GM19099 (cell line): Measurements from ENCODE around the gene BMPR1A.

Source experiments
- POLR2A ChIP-seq: IDR thresholded peaks from 3 replicates; pipeline ENCODE4 v1.6.1; 2011; ENCODE audit warnings: low read depth; ENCODE audit not compliant: insufficient read length; ENCODE audit errors: extremely low read depth

Gene BMPR1A

GRCh38 chr10:86938260-86938659 is 181.8 kb downstream of the BMPR1A start:
- TF ChIP-seq POLR2A, result no peak

GRCh38 chr10:86940677-86941076 is 184.3 kb downstream of the BMPR1A start:
- TF ChIP-seq POLR2A, result no peak

- TF ChIP-seq POLR2A, result no peak
Measured at GRCh38 chr10:86941426-86941825, 185.0 kb downstream of the BMPR1A start.

GRCh38 chr10:86941991-86942421 is 185.6 kb downstream of the BMPR1A start:
- no peak for TF ChIP-seq POLR2A

GRCh38 chr10:86942441-86943315 is 186.3 kb downstream of the BMPR1A start:
- TF ChIP-seq POLR2A, result no peak

- no peak for TF ChIP-seq POLR2A
Measured at GRCh38 chr10:86943316-86944030, 187.1 kb downstream of the BMPR1A start.

GRCh38 chr10:86944031-86944419 is 187.6 kb downstream of the BMPR1A start:
- no peak for TF ChIP-seq POLR2A

GRCh38 chr10:86944471-86944870 is 188.1 kb downstream of the BMPR1A start:
- TF ChIP-seq POLR2A, result no peak

- TF ChIP-seq POLR2A, result no peak
Measured at GRCh38 chr10:86944907-86945306, 188.5 kb downstream of the BMPR1A start.

- no peak for TF ChIP-seq POLR2A
Measured at GRCh38 chr10:86945361-86946212, 189.2 kb downstream of the BMPR1A start.

- TF ChIP-seq POLR2A, result no peak
Measured at GRCh38 chr10:86946213-86947155, 190.1 kb downstream of the BMPR1A start.

GRCh38 chr10:86950349-86950748 is 193.9 kb downstream of the BMPR1A start:
- no peak for TF ChIP-seq POLR2A

- no peak for TF ChIP-seq POLR2A
Measured at GRCh38 chr10:86951184-86951761, 194.9 kb downstream of the BMPR1A start.

- TF ChIP-seq POLR2A, result no peak
Measured at GRCh38 chr10:86952106-86952505, 195.7 kb downstream of the BMPR1A start.
